Measurements from ENCODE around the gene CTBP2. TPM values are rescaled to one million over a fixed set of nuclear protein-coding genes. Genes with fewer than 3 reads are reported as not detected.

The CTBP2 gene
- total and polyA plus RNA-seq, 4 donors = 3.4 to 59.2 (median 5.5) TPM

GRCh38 chr10:125154529-125154928 lies 5.8 kb downstream of the CTBP2 start:
- DNase-seq (ENCODE audit: low spot score) = no peak
- 9% methylated on average over 6 of the region's 6 CpGs for WGBS
- no peak overlapping the region for H3K4me3 ChIP-seq (ENCODE audit: low read depth in 1 of 3, low read length in 3 of 3)
- no peaks in the 10 kb centered on the region for H3K9me3 ChIP-seq (ENCODE audit: control insufficient read depth in 4 of 4, low read length in 3 of 4)
- no peak for TF ChIP-seq HNF4A (conservative IDR thresholded peaks at IDR 0.05)
- no peak for TF ChIP-seq YY1 (IDR thresholded peaks at IDR 0.05)
- peaks cover 10 to 40% (median 13%) of the 10 kb centered on the region in 4 donors for H3K4me1 ChIP-seq (ENCODE audit: control insufficient read depth in 4 of 4, insufficient read depth in 4 of 4, low read length in 3 of 4)
- H3K36me3 ChIP-seq (ENCODE audit: control insufficient read depth in 4 of 4, insufficient read depth in 3 of 4, low read depth in 1 of 4, low read length in 3 of 4) = no peaks in the 10 kb centered on the region
- peaks cover 0 to 14% (median 6%) of the 10 kb centered on the region in 4 donors for H3K27me3 ChIP-seq (ENCODE audit: control insufficient read depth in 4 of 4, insufficient read depth in 4 of 4, low read length in 3 of 4)
- no peak overlapping the region for H3K9ac ChIP-seq (ENCODE audit: low read depth in 1 of 2, low read length in 2 of 2)
- no peak overlapping the region for H3K27ac ChIP-seq (ENCODE audit: low read depth in 1 of 2, low read length in 2 of 2)

GRCh38 chr10:125153703-125154490 lies 6.5 kb downstream of the CTBP2 start:
- Histone ChIP-seq H3K9me3 (ENCODE audit: control insufficient read depth in 4 of 4, low read length in 3 of 4) (no peaks in the 10 kb centered on the region), H3K4me1 (ENCODE audit: control insufficient read depth in 4 of 4, insufficient read depth in 4 of 4, low read length in 3 of 4) (peaks cover 8 to 38% (median 13%) of the 10 kb centered on the region in 4 donors), H3K4me3 (ENCODE audit: low read depth in 1 of 3, low read length in 3 of 3) (no peak overlapping the region), H3K36me3 (ENCODE audit: control insufficient read depth in 4 of 4, insufficient read depth in 3 of 4, low read depth in 1 of 4, low read length in 3 of 4) (no peaks in the 10 kb centered on the region), H3K9ac (ENCODE audit: low read depth in 1 of 2, low read length in 2 of 2) (no peak overlapping the region), H3K27ac (ENCODE audit: low read depth in 1 of 2, low read length in 2 of 2) (no peak overlapping the region), H3K27me3 (ENCODE audit: control insufficient read depth in 4 of 4, insufficient read depth in 4 of 4, low read length in 3 of 4) (peaks cover 0 to 14% (median 4%) of the 10 kb centered on the region in 4 donors)
- 25% methylated on average over 9 of the region's 9 CpGs for WGBS
- TF ChIP-seq NR2F2 (IDR thresholded peaks at IDR 0.05) = no peak
- TF ChIP-seq HNF4G (IDR thresholded peaks at IDR 0.05) = no peak
- TF ChIP-seq YY1 (IDR thresholded peaks at IDR 0.05) = no peak
- TF ChIP-seq EGR1 (IDR thresholded peaks at IDR 0.05; ENCODE audit: low read depth in 2 of 2) = no peak
- no peak for DNase-seq (ENCODE audit: low spot score)

GRCh38 chr10:125152450-125153368 lies 7.7 kb downstream of the CTBP2 start:
- H3K9ac ChIP-seq (ENCODE audit: low read depth in 1 of 2, low read length in 2 of 2) = no peak overlapping the region
- peaks cover 4 to 38% (median 10%) of the 10 kb centered on the region in 4 donors for H3K4me1 ChIP-seq (ENCODE audit: control insufficient read depth in 4 of 4, insufficient read depth in 4 of 4, low read length in 3 of 4)
- DNase-seq (ENCODE audit: low spot score) = no peak
- TF ChIP-seq FOXA2 (IDR thresholded peaks at IDR 0.05) = no peak
- no peak for TF ChIP-seq TAF1 (conservative IDR thresholded peaks at IDR 0.05)
- TF ChIP-seq YY1 (IDR thresholded peaks at IDR 0.05) = no peak
- TF ChIP-seq CTCF (IDR thresholded peaks at IDR 0.05; ENCODE audit: low read depth, low read length, missing input control) = no peak
- no peak for TF ChIP-seq ZBTB33 (IDR thresholded peaks at IDR 0.05)
- TF ChIP-seq HNF4A (conservative IDR thresholded peaks at IDR 0.05) = no peak
- TF ChIP-seq RAD21 (IDR thresholded peaks at IDR 0.05) = no peak
- TF ChIP-seq MAX (IDR thresholded peaks at IDR 0.05) = no peak
- no peak for TF ChIP-seq NR2F2 (IDR thresholded peaks at IDR 0.05)
- no peak for TF ChIP-seq GABPA (IDR thresholded peaks at IDR 0.05 in 1 of 2, conservative IDR thresholded peaks at IDR 0.05 in 1 of 2)
- no peak for TF ChIP-seq EGR1 (IDR thresholded peaks at IDR 0.05; ENCODE audit: low read depth in 2 of 2)
- TF ChIP-seq SP1 (IDR thresholded peaks at IDR 0.05) = no peak
- TF ChIP-seq REST (IDR thresholded peaks at IDR 0.05) = no peak
- no peak for TF ChIP-seq HNF4G (IDR thresholded peaks at IDR 0.05)
- TF ChIP-seq FOXA1 (IDR thresholded peaks at IDR 0.05) = no peak
- TF ChIP-seq JUND (IDR thresholded peaks at IDR 0.05) = no peak
- TF ChIP-seq RXRA (IDR thresholded peaks at IDR 0.05) = no peak
- no peak for TF ChIP-seq ATF3 (IDR thresholded peaks at IDR 0.05)
- H3K27me3 ChIP-seq (ENCODE audit: control insufficient read depth in 4 of 4, insufficient read depth in 4 of 4, low read length in 3 of 4) = peaks cover 0 to 14% (median 4%) of the 10 kb centered on the region in 4 donors
- H3K9me3 ChIP-seq (ENCODE audit: control insufficient read depth in 4 of 4, low read length in 3 of 4) = no peaks in the 10 kb centered on the region
- 34% methylated on average over 21 of the region's 21 CpGs for WGBS
- H3K27ac ChIP-seq (ENCODE audit: low read depth in 1 of 2, low read length in 2 of 2) = no peak overlapping the region
- no peaks in the 10 kb centered on the region for H3K36me3 ChIP-seq (ENCODE audit: control insufficient read depth in 4 of 4, insufficient read depth in 3 of 4, low read depth in 1 of 4, low read length in 3 of 4)
- H3K4me3 ChIP-seq (ENCODE audit: low read depth in 1 of 3, low read length in 3 of 3) = no peak overlapping the region
